Measurements from ENCODE around the gene POMT2. TPM values are rescaled to one million over a fixed set of nuclear protein-coding genes. Genes with fewer than 3 reads are reported as not detected.

POMT2 gene, protein sequence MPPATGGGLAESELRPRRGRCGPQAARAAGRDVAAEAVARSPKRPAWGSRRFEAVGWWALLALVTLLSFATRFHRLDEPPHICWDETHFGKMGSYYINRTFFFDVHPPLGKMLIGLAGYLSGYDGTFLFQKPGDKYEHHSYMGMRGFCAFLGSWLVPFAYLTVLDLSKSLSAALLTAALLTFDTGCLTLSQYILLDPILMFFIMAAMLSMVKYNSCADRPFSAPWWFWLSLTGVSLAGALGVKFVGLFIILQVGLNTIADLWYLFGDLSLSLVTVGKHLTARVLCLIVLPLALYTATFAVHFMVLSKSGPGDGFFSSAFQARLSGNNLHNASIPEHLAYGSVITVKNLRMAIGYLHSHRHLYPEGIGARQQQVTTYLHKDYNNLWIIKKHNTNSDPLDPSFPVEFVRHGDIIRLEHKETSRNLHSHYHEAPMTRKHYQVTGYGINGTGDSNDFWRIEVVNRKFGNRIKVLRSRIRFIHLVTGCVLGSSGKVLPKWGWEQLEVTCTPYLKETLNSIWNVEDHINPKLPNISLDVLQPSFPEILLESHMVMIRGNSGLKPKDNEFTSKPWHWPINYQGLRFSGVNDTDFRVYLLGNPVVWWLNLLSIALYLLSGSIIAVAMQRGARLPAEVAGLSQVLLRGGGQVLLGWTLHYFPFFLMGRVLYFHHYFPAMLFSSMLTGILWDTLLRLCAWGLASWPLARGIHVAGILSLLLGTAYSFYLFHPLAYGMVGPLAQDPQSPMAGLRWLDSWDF
- 9.4 and 12.5 TPM in 2 replicates for total RNA-seq

DNA sequence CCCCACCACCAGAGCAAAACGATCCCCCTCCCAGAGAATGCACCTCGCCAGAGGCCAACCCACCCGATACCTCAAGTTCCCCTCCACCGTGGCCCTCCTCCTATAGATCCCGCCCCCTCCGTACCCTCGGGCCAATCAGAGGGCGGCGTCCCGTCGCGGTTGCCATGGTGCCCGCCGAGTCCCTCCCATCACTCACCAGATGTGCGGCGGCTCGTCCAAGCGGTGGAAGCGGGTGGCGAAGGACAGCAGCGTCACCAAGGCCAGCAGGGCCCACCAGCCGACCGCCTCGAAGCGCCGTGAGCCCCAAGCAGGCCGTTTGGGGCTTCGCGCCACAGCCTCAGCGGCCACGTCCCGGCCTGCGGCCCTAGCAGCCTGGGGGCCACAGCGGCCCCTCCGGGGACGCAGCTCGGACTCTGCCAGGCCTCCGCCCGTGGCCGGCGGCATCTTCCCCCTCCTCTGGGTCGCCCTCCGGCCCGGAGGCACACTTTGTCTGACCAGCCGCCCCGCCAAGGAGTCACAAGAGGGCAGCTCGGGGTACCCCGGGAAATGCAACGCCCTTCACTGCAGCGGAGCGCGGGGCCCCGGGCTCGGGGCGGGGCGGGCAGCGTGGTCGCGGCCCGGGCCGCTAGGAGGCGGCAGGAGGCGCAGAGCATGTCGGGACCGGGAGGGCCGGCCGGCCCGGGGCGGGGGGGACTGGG lies at the start of gene POMT2:
POMT2 (minus strand) TSS at position 646 of the 698 bp plus-strand sequence; CDS start at position 444, 202 bp downstream.

DNA sequence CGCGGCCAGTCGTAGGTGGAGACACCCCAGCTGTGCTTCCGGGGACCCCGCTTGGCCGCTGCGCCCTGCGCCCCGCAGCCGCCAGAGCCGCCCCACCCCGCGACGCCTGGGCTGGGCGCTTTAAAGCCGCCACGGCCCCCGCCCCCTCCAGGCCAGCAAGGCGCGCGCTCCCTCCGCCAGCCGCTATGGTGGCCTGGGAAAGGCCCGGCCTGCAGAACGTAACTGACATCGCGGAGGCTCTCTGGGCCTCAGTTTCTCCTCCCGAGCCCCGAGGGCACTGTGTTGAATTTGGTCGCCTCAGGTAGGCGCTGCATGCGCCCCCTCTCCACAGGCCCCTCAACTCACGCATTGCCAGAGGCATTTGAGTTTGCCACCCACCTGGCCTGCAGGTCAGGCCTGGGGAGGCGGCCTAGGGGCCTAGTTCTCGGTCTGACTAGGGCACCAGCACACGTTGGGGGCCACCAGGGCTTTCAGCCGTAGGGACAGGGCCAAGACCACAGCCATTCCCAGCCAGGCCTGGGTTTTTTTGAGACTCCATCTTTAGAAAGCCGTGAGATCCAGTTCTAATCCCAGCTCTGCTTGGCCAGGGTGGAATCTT lies 49.5 kb downstream of the POMT2 start, which contains the start of gene NGB:
NGB (minus strand) TSS at position 94 of the 598 bp plus-strand sequence. CDS start 269 bp downstream, outside the sequence.

Other genes with a start within 250 kb of the POMT2 start
- 13.3 and 13.4 TPM in 2 replicates for gene CIPC, start 222.6 kb downstream of the POMT2 start, total RNA-seq
- gene ZDHHC22, start 179.1 kb downstream of the POMT2 start, total RNA-seq, result 0.09 TPM in 1 of 2 replicates, not detected in the other
- gene TMEM63C, start 139.1 kb downstream of the POMT2 start, total RNA-seq, result 0.72 and 0.75 TPM in 2 replicates
- not detected in 2 replicates for gene NGB, start 49.7 kb downstream of the POMT2 start, total RNA-seq
- 9.3 and 18.1 TPM in 2 replicates for gene GSTZ1, start 153 bp upstream of the POMT2 start, total RNA-seq
- gene TMED8, start 56.2 kb upstream of the POMT2 start, total RNA-seq, result 8.6 and 10.2 TPM in 2 replicates
- 0.94 and 2.6 TPM in 2 replicates for gene SAMD15, start 56.5 kb upstream of the POMT2 start, total RNA-seq
- 0.09 TPM in 2 replicates for gene NOXRED1, start 102.6 kb upstream of the POMT2 start, total RNA-seq
- 27.8 and 31.0 TPM in 2 replicates for gene VIPAS39, start 136.7 kb upstream of the POMT2 start, total RNA-seq
- gene AHSA1, start 137.2 kb upstream of the POMT2 start, total RNA-seq, result 139 and 151 TPM in 2 replicates
- gene ISM2, start 177.9 kb upstream of the POMT2 start, total RNA-seq, result under 0.01 and 0.09 TPM in 2 replicates